ENCODE data around the gene AGBL4. TPM values are rescaled to one million over a fixed set of nuclear protein-coding genes. Genes with fewer than 3 reads are reported as not detected.

AGBL4 gene
- total RNA-seq, 6 experiments from 2014 or later: 0.06 to 1.8 (median 0.93) TPM

DNA sequence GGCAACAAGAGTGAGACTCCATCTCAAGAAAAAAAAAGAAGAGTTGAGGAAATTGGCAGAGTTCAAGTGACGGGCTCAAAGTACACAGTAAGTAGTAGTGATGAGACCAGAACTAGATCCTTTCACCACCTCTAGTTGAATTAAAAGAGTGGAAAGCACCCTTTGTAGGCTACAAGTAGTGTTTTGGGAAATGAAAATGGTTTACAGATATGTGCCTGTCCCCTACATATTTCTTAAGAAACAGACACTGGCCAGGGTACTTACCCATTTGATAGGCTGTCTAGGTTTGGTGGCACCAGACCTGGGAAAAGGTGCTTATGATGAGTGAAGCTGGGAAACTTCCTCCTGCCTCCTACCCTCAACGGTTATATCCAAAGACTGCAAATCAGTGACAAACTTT lies 1083.4 kb downstream of the AGBL4 start:
- Histone ChIP-seq H3K27ac (no peak overlapping the region), H3K9me3 (no peaks in the 10 kb centered on the region), H3K4me3 (no peak overlapping the region), H3K36me3 (no peaks in the 10 kb centered on the region), H3K4me1 (no peaks in the 10 kb centered on the region), H3K27me3 (no peaks in the 10 kb centered on the region)
- 89% methylated on average over 2 of the region's 2 CpGs for WGBS (ENCODE audit: insufficient coverage, low coverage, low lambda C conversion rate, missing lambda C conversion rate)
- DNase-seq (no peak), ATAC-seq (no peak)
- no peak for TF ChIP-seq POLR2A (IDR thresholded peaks at IDR 0.05)
- intact Hi-C loops (cut with DNase I): no loop called here

DNA sequence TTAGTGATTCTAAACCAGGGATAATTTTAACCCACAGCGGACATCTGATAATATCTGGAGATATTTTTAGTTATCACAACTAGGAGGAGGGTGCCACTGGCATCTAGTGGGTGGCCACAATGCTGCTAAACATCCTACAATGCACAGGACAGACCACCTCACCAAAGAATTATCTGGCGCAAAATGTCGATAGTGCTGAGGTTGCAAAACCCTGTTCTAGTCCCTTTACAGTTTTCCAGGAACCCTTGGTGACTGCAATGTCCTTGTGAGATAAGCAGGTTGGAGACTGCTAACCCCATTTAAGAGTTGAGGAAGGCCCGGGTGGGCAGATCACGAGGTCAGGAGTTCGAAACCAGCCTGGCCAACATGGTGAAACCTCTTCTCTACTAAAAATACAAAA lies 1083.9 kb downstream of the AGBL4 start:
- TF ChIP-seq POLR2A (IDR thresholded peaks at IDR 0.05): no peak
- TF ChIP-seq, protein P1, sequence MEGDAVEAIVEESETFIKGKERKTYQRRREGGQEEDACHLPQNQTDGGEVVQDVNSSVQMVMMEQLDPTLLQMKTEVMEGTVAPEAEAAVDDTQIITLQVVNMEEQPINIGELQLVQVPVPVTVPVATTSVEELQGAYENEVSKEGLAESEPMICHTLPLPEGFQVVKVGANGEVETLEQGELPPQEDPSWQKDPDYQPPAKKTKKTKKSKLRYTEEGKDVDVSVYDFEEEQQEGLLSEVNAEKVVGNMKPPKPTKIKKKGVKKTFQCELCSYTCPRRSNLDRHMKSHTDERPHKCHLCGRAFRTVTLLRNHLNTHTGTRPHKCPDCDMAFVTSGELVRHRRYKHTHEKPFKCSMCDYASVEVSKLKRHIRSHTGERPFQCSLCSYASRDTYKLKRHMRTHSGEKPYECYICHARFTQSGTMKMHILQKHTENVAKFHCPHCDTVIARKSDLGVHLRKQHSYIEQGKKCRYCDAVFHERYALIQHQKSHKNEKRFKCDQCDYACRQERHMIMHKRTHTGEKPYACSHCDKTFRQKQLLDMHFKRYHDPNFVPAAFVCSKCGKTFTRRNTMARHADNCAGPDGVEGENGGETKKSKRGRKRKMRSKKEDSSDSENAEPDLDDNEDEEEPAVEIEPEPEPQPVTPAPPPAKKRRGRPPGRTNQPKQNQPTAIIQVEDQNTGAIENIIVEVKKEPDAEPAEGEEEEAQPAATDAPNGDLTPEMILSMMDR (IDR thresholded peaks at IDR 0.05): no peak
- Histone ChIP-seq H3K27ac (no peak overlapping the region), H3K4me1 (no peaks in the 10 kb centered on the region), H3K27me3 (no peaks in the 10 kb centered on the region), H3K9me3 (no peaks in the 10 kb centered on the region), H3K4me3 (no peak overlapping the region), H3K36me3 (no peaks in the 10 kb centered on the region)
- DNase-seq (no peak), ATAC-seq (no peak)
- intact Hi-C loops (cut with DNase I): no loop called here
- WGBS (ENCODE audit: insufficient coverage, low coverage, low lambda C conversion rate, missing lambda C conversion rate): 85% methylated on average over 5 of the region's 6 CpGs

DNA sequence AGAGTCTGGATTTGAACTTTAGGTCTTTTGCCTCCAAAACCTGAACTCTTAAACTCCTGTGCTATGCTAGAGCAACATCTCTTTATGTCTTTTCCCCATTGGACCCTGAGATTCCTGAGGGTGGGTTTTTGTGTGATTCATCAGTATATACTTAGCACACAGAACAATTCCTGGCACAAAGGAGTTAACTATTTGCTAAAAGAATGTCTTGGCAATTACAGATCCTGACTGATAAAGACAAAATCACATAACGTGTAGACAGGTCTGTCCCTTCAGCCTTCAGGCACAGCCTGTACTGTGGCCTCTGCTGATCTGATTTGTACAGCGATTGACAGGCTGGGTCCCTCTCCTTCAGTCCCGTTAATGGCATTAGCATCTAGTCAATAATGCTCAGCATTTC lies 1084.7 kb downstream of the AGBL4 start:
- Histone ChIP-seq H3K9me3 (no peaks in the 10 kb centered on the region), H3K27ac (no peak overlapping the region), H3K36me3 (no peaks in the 10 kb centered on the region), H3K4me3 (no peak overlapping the region), H3K27me3 (no peaks in the 10 kb centered on the region), H3K4me1 (no peaks in the 10 kb centered on the region)
- WGBS (ENCODE audit: insufficient coverage, low coverage, low lambda C conversion rate, missing lambda C conversion rate): 52% methylated on average over 3 of the region's 3 CpGs
- ATAC-seq: no peak
- TF ChIP-seq, protein P1 (IDR thresholded peaks at IDR 0.05): no peak
- no peak for TF ChIP-seq POLR2A (IDR thresholded peaks at IDR 0.05)
- intact Hi-C loops (cut with DNase I): no loop called here
- no peak for DNase-seq

DNA sequence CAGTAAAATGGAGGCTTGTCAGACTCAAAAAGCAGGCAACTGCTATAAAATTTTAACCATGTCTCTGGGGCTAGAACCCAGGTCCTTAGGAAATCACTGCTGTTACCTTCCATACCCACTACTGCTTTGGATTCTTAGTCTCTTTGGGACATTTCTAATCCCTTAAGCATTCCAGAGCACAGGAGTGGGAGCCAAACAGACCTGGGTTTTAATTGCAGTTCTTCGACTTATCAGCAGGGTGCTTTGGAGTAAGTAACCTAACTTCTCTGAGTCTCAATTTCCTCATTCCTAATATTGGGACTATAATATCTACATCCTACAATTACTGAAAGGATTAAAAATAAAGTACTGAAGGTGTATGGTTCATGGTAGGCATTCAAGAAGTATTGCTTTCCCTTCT lies 1086.0 kb downstream of the AGBL4 start:
- Histone ChIP-seq H3K9me3 (no peaks in the 10 kb centered on the region), H3K4me3 (no peak overlapping the region), H3K27ac (no peak overlapping the region), H3K4me1 (no peaks in the 10 kb centered on the region), H3K36me3 (no peaks in the 10 kb centered on the region), H3K27me3 (no peaks in the 10 kb centered on the region)
- 85% methylated on average over 1 of the region's 1 CpG for WGBS (ENCODE audit: insufficient coverage, low coverage, low lambda C conversion rate, missing lambda C conversion rate)
- TF ChIP-seq POLR2A (IDR thresholded peaks at IDR 0.05): no peak
- intact Hi-C loops (cut with DNase I): no loop called here
- DNase-seq (no peak), ATAC-seq (no peak)

DNA sequence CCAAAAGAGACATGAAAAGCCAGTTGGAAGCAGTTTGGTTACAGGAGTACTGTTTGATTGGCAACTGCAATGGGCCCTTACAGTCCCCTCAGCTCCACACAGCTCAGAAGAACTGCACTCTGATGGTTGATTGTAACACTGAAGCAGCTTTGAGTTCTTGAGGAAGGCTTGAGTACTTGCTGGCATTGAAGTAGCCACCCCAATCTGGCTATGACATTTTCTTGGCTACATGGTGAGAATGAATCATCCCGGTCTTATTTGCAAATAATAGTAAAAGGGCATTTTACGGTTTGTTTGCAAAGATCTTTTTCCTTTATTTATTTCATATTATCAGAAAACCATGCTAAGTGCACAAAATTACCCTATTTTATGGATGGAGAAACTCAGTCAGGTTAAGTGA lies 1087.3 kb downstream of the AGBL4 start:
- ATAC-seq (no peak), DNase-seq (no peak)
- Histone ChIP-seq H3K9me3 (no peaks in the 10 kb centered on the region), H3K4me1 (no peaks in the 10 kb centered on the region), H3K36me3 (no peaks in the 10 kb centered on the region), H3K4me3 (no peak overlapping the region), H3K27me3 (no peaks in the 10 kb centered on the region), H3K27ac (no peak overlapping the region)
- 93% methylated on average over 2 of the region's 2 CpGs for WGBS (ENCODE audit: insufficient coverage, low coverage, low lambda C conversion rate, missing lambda C conversion rate)
- intact Hi-C loops (cut with DNase I): no loop called here
- TF ChIP-seq POLR2A (IDR thresholded peaks at IDR 0.05): no peak
- TF ChIP-seq, protein P1 (IDR thresholded peaks at IDR 0.05): no peak

DNA sequence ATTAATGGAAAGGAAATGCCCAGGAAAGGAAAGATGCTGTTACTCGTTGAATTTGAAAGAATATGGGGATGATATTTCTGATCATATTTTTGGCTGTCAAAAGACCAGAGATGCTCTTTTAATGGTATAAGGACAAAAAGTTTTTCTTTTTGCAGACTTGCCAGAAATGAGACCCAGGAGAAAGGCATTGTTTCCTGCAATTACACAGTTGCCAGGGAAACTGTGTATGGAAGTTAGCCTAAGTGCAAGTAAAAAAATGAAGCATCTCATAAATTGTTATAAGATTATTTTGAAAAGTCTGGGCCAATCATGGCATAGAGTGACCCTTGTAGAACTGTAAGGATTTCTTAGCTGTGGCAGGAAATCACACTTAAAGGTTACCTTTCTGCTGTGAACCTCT lies 1091.4 kb downstream of the AGBL4 start:
- intact Hi-C loops (cut with DNase I): no loop called here
- no peaks in the 10 kb centered on the region for H3K36me3 ChIP-seq
- 52% methylated on average over 1 of the region's 1 CpG for WGBS (ENCODE audit: insufficient coverage, low coverage, low lambda C conversion rate, missing lambda C conversion rate)
- H3K4me1 ChIP-seq: no peaks in the 10 kb centered on the region
- no peaks in the 10 kb centered on the region for H3K27me3 ChIP-seq
- no peak for ATAC-seq
- no peak for DNase-seq
- no peaks in the 10 kb centered on the region for H3K9me3 ChIP-seq
- TF ChIP-seq, protein P1 (IDR thresholded peaks at IDR 0.05): no peak
- TF ChIP-seq POLR2A (IDR thresholded peaks at IDR 0.05): no peak
- H3K4me3 ChIP-seq: no peak overlapping the region
- H3K27ac ChIP-seq: no peak overlapping the region
